Superior temporal gyrus (tissue), 1 donor: ENCODE data around the gene CRYZL1.

Experiments
- DNase-seq: peaks from one replicate; pipeline ENCODE4 v3.0.0-alpha.2; 2016; ENCODE audit errors: extremely low spot score

The CRYZL1 gene

GRCh38 chr21:33541105-33541711, 100.3 kb downstream of the CRYZL1 start:
- no peak for DNase-seq

- no peak for DNase-seq
These were observed 100.8 kb downstream of the CRYZL1 start for GRCh38 chr21:33540711-33541104.

DNA sequence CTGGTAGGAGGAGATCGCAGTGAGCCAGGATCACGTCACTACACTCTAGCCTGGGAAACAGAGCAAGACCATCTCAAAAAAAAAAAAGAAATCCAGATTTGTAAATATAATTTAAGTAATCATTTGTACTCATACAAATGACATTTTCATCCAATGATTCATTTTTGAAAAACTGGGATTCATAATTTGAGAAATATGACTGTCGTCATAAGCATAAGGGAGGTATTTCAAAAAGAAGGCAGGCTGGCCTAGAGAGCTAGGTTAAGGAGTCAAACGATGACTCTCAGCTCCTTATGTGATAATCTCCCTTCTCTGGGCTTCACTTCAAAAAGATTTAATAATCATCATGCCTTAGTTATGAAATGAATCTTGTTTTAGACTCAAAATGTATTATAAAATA, 101.9 kb downstream of the CRYZL1 start:
- DNase-seq: no peak
